Iris pigment epithelial cell (primary cell): ENCODE measurements around the gene SPRING1.
"Not testable (repeated sequence)": the region's sequence is repeated elsewhere in the genome, so short reads cannot be mapped to it uniquely, and the experiment has no call there.

Source experiments
- DNase-seq: peaks from one replicate; pipeline ENCODE4 v3.0.0-alpha.2; 2011; ENCODE audit warnings: low read depth

SPRING1 gene, protein sequence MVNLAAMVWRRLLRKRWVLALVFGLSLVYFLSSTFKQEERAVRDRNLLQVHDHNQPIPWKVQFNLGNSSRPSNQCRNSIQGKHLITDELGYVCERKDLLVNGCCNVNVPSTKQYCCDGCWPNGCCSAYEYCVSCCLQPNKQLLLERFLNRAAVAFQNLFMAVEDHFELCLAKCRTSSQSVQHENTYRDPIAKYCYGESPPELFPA

DNA sequence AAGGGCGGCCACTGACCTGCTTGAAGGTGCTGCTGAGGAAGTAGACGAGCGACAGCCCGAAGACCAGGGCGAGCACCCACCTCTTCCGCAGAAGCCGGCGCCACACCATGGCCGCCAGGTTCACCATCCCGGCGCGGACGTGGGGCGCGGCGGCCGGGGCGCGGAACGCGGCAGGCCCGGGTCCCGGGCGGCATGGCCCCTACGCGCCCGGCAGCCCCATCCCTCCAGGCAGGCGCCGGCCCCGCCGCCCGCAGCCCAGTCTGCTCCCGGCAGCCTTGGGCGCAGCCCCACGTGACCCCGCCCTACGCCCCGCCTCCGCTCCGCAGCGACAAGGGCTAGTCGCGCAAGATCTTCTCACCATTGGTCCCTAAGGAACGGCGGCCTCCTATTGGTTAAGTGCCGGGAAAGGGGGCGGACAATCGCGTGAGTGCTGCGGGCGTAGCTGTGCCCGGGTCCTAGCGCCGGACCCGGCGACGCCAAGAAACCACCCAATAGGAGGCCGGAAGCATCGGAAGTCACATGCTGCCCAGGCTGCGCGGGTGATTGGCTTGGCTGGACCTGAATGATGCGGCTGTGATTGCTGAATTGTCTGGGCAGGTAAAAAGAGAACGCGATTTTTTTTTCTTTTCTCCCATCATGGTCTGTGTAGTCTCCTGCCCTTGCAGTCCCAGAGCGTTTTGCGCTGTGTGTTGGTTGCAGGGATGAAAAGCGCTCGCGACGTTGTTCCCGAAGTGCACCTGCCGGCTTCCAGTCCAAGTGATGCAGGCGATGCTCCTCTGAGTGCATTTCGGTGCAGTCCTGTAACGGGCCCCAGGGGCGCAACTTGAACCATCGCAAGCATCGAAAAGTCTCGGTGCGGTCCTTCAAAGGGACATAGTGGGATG is at the start of gene SPRING1, which contains the start of gene RNFT2:
Gene SPRING1 (minus strand): TSS at position 296 of the 884 bp plus-strand sequence. CDS start 169 bp downstream, at position 127.
Gene RNFT2 (plus strand): TSS at position 542 of the 884 bp plus-strand sequence. CDS start 2,183 bp downstream, outside the sequence.
- DNase-seq: peak; percentile 100

DNA sequence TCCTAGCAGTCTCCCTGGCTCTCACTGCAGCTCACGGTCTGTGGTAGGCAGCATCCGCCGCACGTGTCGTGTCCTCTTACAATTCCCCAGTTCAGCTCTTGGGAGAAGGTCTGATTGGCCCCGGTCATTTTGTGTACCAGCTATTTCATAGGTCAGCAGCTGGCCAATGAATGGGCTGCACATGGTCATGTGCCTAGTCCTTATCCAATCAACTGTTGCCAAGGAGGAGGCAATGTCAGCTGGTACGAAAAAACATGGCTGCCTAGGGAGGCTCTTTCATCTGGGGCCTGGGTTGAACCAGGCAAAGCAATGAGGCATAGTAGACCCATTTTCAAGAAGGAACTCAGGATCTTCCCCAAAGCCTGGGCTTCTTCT is 46.4 kb upstream of the SPRING1 start:
- no peak for DNase-seq

DNA sequence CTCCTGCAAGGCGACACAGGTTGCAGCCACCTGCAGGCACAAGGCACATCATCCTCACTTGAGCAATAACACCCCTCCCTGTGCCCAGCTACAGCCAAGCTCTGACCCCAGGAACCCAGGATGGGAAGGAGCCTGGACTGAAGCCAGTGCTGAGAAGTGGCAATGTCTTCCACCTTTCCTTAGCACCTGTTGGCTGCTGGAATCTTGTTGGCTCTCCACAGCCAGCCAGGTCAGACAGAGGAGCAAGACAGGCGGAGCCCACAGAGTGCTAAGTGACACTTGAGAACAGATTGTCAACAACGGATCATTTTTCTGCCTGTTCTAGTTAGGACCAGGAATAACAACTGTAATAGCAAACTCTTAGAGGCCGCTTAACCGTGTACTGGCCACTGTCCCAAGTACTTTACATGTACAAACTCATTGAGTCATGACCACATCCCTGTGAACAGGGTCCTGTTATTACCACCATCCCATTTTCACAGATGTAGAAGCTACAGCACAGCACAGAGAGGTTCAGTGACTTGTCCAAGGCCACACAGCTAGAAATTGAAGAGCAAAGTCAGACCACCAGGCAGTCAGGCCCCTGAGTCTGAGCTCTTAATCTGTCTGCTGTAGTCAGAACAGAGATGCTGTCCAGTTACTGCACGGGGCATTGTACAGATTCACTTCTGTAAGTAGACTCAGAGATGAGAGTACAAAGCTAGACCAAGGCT is 45.8 kb upstream of the SPRING1 start:
- DNase-seq: no peak

DNA sequence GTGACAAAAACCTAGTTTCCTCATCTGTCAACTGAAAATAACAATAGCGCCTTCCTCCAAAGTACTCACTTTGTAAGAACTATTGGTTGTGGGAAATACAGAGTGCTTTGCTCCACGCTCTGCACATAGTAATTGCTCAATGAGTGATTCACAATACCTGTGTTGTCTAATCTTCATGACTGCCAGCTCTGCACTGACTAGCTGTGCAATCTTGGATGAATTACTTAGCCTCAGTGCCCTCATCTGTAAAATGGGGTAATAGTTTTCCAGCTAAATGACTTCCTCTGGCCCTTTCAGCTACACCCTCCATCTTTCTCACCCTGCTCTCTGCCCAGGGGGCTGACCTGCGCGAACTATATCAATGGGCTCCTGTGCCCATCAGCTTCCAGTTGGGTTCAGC is 43.1 kb upstream of the SPRING1 start:
- no peak for DNase-seq

DNA sequence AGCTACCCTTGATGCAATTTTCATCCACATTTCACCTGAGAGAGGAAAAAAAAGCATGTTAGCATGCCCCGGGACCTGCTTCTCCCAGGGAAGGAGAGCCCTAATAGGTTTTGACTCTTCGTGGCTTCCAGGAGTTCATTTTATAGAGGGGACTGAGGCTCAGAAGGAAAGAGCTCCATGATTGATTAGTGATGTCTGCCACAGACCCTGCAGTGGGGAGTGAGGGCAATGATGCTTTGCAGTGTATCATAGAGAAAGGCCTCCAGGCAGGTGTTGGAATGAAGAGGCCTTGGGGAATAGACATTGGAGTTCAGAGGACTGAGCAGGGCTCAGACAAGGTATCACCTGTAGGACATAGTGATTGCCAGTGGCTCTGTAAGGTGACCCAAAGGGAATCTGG is 41.7 kb upstream of the SPRING1 start:
- DNase-seq: no peak

DNA sequence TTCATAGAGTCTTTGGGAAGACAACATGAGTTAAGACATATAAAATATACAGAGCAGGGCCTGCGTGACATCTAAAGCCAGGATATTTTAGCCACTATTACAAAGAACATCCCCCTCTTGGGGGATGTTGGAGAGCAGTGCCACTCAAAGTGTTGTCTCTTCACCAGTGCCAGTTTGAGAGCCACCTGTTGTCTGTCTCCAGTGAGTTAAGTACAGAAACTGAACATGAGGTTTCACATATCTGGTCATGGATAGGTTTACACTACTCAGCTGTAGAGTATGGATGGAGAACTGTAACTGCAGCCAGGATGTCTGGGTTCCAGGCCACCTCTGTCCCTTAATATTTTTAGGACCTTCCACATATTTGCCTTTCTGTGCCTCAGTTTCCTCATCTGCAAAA is 39.4 kb upstream of the SPRING1 start:
- DNase-seq: no peak

DNA sequence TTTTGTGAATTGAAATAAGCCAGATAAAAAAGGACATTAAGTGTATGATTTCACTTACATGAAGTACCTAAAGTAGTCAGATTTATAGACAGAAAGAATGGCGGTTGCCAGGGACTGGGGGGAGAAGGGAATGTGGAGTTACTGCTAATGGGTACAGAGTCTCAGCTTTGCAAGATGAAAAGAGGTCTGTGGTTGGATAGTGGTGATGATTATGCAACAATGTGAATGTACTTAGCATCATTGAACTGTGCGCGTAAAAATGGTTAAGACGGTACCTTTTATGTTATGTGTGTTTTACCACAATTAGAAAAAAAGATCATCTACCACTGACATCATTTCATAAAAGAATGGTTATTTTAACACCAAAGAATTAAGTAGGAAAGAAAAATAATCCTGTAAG is 36.2 kb upstream of the SPRING1 start:
- no peak for DNase-seq

DNA sequence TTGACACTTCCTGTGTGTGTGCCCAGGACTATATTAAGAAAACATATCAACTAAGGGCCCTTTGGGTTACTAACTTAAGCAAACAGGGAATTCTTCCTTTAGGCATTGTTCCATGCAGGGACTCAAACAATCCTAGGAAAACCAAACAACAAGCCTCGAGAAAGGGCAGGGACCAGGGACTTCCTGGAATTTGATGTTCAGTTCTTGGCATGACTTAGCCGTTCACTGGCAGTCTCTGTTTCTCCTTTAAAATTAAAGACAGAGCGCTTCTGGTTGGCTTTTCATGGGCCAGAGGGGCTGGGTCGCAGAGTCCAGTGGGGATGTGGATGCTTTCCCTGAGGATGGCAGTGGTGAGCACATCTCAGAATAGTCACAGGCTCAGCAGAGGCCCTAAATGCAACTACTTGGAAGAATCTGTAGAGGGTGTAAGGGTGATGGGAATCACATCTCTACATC is 35.4 kb upstream of the SPRING1 start:
- peak; percentile 13 for DNase-seq

DNA sequence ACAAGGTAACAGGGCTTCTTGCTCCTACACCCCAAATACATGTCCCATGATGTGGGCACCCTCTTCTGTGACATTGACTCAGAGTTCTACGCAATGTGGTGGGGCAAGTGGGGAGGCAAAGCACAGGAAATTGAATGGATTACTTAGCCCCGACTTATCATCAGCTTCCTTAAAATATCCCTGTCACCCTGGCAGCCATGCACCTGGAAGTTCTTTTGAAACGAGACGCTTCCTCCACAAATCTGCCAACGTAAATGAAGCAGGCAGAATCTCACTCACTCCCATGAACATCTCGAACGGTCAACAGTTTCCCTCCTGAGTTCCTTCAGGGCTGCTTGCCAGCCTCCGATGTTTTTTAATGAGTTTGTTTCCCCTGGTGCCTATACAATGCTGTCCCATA is 33.8 kb upstream of the SPRING1 start:
- DNase-seq: no peak

DNA sequence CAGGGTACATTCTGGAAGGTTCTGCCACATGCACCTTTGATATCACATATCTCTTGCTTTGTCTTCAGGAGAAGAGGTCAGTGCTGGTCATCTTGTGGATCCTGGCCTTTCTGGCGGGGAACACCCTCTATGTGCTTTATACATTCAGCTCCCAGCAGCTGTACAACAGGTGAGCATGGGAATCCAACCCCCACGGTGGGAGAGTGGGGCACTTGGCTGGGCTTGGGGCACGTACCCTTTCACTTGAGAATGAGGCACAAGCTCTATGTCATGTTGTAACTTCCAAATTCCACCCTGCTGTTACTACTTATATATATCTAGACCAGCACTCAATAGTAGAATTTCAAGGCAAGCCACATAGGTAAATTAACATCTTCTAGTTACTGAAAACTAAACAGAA is 28.9 kb upstream of the SPRING1 start:
- no peak for DNase-seq

DNA sequence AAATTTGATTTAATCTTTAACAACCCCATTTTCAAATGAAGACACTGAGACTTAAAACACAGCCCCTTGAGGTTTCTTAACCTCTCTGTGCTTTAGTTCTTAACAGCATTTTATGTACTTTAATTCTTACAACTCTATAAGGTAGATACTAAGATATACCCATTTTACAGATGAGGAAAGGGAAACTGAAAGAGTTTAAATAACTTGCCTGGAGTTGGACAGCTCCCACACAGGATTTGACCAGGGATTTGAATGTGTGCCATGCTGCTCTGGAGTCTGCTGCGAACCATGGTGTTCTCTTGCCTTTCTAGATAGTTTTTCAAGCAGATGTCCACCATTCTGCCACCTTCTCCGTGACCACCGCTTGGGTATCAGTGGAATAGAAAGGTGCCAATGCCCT is 28.4 kb upstream of the SPRING1 start:
- no peak for DNase-seq

DNA sequence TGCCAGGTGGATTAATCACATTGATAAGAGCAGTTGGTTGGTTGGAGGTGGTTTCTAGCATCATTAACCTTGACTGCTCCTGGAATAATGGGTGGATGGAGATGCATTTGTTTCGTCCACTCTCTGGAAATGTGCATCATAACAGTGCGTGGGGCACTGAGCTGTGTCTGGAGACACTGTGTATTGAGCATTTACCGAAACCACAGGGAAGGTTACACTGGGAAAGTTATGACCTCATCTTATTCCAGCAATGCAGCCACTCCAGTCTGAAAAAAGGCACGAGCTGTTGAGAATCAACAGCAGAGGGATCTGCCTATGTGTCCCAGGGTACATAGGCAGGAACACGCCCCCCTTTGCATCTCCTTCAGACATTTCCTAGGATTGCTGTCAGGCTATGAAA is 27.4 kb upstream of the SPRING1 start:
- DNase-seq: no peak

DNA sequence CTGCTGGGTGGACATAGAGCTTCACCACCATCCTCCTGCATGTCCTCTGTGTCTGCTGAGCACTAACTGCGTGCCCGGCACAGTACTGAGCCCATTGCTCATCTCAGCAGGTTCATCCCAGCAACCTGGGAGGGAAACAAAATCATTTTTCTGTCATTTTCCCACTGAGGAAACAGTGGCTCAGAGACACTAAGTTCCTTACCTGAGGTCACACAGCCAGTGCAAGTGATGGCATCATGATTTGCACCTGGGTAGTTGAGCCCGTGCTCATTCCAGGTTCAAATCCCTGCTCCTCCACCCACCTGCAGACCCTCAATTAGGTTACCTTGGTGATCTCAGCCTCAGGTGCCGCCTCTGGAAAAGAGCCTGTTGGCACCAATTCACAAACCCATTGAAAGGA is 23.6 kb upstream of the SPRING1 start:
- DNase-seq: no peak

DNA sequence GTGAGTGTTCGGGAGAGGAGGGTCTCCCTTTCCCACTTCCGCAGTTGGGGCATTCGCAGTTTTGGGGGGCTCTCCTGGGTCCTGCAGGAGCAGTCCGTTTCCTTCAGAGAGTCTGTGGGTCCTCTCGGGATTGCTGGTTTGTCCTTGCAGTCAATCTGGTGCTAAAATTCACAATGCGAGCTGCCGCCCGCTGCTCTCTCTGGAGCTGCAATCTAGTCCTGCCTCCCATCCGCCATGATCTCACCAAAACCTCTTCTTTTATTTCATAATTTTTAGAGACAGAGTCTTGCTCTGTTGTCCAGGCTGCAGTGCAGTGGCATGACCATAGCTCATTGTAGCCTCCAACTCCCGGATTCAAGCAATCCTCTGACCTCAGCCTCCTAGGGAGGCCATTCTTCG is 22.8 kb upstream of the SPRING1 start:
- DNase-seq: no peak

DNA sequence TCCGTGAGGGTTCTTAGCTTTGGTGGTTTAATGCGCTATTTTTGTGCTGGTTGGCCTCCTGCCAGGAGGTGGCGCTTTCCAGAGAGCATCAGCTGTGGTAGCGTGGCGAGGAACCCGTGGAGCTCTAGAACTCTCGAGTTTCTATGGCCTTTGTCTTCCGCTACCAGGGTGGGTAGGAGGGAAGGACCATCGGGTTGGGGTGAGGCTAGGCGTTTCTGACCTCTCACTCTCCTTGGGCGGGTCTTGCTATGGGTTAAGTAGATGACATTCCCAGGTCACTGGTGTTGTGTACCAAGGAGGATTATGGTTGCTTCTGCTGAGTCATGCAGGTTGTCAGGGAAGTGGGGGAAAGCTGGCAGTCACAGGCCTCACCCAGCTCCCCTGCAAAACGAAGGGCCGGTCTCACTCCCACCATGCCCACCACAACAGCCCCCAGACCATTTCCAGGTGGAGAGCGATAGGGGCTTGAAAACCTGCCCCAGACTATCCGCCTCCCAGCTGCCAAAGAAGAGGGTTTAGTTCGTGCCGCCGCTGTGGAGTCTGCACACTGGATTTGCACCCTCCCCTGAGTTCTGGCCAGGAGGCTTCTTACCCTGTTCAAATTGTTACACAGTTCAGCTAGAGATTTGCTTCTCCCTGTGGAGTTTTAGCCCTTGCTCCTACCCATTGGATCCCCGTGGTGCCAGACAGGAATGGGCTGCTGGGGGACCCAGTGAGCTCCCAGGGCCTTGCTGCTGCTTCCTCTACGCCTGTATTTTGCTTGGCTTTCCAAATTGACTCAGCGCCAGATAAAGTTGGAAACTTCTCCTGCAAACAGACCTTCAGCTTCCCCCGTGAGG is 22.1 kb upstream of the SPRING1 start:
- DNase-seq: no peak

DNA sequence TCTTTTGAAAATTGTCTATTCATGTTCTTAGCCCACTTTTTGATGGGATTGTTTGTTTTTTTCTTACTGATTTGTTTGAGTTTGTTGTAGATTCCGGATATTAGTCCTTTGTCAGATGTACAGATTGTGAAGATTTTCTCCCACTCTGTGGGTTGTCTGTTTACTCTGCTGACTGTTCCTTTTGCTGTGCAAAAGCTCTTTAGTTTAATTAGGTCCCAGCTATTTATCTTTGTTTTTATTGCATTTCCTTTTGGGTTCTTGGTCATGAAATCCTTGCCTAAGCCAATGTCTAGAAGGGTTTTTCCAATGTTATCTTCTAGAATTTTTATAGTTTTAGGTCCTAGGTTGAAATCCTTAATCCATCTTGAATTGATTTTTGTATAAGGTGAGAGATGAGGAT is 16.9 kb upstream of the SPRING1 start:
- not testable (repeated sequence) for DNase-seq

DNA sequence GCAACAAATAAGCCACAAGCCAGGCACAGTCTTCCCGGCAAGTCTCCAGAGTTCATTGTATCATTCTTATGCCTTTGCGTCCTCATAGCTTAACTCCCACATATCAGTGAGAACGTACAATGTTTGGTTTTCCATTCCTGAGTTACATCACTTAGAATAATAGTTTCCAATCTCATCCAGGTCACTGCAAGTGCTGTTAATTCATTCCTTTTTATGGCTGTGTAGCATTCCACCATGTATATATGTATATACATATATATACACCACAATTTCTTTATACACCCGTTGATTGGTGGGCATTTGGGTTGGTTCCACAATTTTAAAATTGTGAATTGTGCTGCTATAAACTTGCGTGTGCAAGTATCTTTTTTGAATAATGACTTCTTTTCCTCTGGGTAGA is 16.2 kb upstream of the SPRING1 start:
- not testable (repeated sequence) for DNase-seq

DNA sequence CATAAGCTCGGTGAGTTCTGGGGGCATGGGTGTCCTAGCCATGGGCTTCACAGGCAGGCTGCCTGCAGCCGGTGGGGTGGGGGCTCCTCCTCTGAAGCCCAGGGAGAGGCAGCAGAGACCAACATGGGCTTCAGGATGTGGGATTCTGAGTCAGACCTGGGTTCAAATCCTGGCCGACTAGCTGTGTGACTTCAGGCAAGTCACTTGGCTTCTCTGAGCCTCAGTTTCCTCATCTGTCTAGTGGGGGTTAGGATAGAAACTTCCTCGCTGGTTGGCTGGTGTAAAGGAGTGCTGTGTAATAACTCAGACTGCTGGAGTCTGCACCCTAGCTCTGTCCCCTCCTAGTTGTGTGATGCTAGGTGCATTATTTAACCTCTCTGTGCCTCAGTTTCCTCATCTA is 12.4 kb upstream of the SPRING1 start:
- DNase-seq: no peak

DNA sequence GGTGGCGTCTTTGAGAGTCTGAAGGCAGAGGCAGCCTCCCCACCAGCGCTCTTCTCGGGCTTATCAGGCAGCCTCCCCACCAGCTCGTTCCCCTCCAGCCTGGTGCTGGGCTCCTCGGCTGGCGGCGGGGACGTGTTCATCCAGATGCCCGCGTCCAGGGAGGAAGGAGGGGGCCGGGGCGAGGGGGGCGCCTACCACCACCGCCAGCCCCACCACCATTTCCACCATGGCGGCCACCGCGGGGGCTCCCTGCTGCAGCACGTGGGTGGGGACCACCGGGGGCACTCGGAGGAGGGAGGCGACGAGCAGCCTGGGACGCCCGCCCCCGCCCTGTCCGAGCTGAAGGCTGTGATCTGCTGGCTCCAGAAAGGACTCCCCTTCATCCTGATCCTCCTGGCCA is 12.0 kb upstream of the SPRING1 start:
- no peak for DNase-seq

DNA sequence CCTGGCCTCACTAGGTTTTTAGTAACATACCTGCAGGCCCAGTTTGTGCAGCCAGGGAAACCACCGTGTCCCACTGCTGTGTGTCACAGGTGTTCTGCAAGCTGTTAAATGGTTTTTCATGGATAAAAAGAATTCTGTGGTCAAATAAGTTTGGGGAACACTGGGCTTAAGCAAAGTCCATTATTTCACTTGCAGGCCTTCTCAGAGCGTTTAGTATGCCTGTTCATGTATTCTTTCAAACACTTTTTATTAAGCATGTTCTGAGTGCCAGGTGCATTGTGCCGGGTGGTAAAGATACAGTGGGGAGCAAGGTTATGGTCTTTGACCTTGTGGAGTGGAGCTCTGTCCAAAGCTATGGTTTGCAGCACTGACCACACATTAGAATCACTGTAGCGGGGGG is 7.7 kb upstream of the SPRING1 start:
- DNase-seq: no peak

DNA sequence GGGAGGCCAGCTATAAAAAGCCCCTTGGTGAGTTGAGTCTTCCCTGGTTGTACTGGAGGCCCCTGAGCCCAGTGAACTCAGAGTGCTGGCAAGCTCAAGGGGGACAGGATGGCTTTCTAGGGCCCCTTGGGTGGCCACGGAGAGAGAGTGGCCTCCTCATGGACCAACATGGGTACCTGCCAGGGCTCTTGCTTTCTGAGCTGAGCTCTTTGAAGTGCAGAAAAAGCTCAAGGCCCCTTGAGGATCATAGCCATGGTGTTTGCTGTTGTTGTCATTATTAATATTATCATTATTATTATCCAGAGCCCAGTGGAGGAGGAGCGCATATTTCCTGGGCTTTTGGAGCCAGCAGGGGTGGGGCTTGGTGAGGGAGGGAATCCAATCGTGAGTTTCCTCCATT is 6.9 kb upstream of the SPRING1 start:
- no peak for DNase-seq

DNA sequence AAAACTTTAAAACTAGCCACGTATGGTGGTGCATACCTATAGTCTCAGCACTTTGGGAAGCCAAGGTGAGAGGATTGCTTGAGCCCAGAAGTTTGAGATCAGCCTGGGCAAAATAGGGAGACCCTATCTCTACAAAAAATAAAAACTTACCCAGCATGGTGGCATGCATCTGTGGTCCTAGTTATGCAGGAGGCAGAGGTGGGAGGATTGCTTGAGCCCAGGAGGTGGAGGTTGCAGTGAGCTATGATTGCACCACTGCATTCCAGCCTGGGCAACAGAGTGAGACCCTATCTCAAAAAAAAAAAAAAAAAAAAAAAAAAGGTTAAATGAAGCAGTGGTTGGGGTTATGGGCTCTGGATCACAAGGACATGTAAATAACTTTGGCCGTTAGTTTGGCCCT is 4.9 kb upstream of the SPRING1 start:
- not testable (repeated sequence) for DNase-seq
